Small intestine (tissue), 7 donors: ENCODE measurements around the gene GLIS2. TPM values are rescaled to one million over a fixed set of nuclear protein-coding genes. Genes with fewer than 3 reads are reported as not detected.

ENCODE experiments used
- DNase-seq, 2 donors: peaks; one replicate each; pipeline versions ENCODE4 v3.0.0 to v3.0.0-alpha.2; 2013
- FAIRE-seq: peaks from 2 replicates; lab custom pipeline; 2012; peaks lifted over from hg19 to GRCh38; lab: Jason Lieb, UNC
- H3K27ac ChIP-seq, 3 donors: one replicate each; pipeline ENCODE4 v1.5.1; 2013; ENCODE audit warnings: low read length in 2 of 3, mild to moderate bottlenecking in 2 of 3, control low read depth in 1 of 3, inconsistent platforms in 1 of 3, low read depth in 1 of 3, moderate library complexity in 1 of 3
- H3K27me3 ChIP-seq, 3 donors: one replicate each; pipeline ENCODE4 v1.6.1; 2013; ENCODE audit warnings: low read length in 3 of 3, inconsistent platforms in 1 of 3; ENCODE audit not compliant: control insufficient read depth in 3 of 3, insufficient read depth in 3 of 3
- H3K36me3 ChIP-seq, 3 donors: one replicate each; pipeline ENCODE4 v1.6.1; 2013; ENCODE audit warnings: low read length in 3 of 3, inconsistent platforms in 1 of 3, low read depth in 1 of 3, mild to moderate bottlenecking in 1 of 3, moderate library complexity in 1 of 3; ENCODE audit not compliant: control insufficient read depth in 3 of 3, insufficient read depth in 2 of 3
- H3K4me1 ChIP-seq, 3 donors: one replicate each; pipeline ENCODE4 v1.6.1; 2013; ENCODE audit warnings: low read length in 2 of 3, inconsistent platforms in 1 of 3, low read depth in 1 of 3, mild to moderate bottlenecking in 1 of 3, moderate library complexity in 1 of 3; ENCODE audit not compliant: control insufficient read depth in 3 of 3, insufficient read depth in 2 of 3
- H3K4me3 ChIP-seq, 3 donors: one replicate each; pipeline ENCODE4 v1.5.1; 2013; ENCODE audit warnings: low read length in 3 of 3, control low read depth in 1 of 3, inconsistent platforms in 1 of 3, low read depth in 1 of 3, mild to moderate bottlenecking in 1 of 3, moderate library complexity in 1 of 3
- H3K9me3 ChIP-seq, 2 donors: one replicate each; pipeline ENCODE4 v1.6.1; 2013; ENCODE audit warnings: low read depth in 1 of 2, low read length in 1 of 2; ENCODE audit not compliant: control insufficient read depth in 2 of 2, insufficient read depth in 1 of 2
- WGBS, 3 donors: extraction: QIAGEN DNeasy Blood & Tissue Kit; methylation state at CpG; one replicate each; pipeline ENCODE4 v1.1.7; 2013; 5-methylcytosine and 5-hydroxymethylcytosine counted together
- polyA plus RNA-seq, 4 donors: library from polyadenylated mRNA; stranded (reverse) in 3 of 4; unstranded in 1 of 4; fragments of 200-250 nt in 3 of 4; fragments of 120-200 nt in 1 of 4; gene quantifications; one replicate each; pipeline versions ENCODE4 v1.2.1 to v1.2.3, GENCODE V29; 2013
- donor health status: healthy with polysubstance abuse.
- donor health status: control.
- donor health status: control.
- donor health status: Bipolar disorder and iron deficiency.
- donor health status: healthy.

The GLIS2 gene
- polyA plus RNA-seq, 4 donors, result 0.22 to 14.3 (median 2.3) TPM

DNA sequence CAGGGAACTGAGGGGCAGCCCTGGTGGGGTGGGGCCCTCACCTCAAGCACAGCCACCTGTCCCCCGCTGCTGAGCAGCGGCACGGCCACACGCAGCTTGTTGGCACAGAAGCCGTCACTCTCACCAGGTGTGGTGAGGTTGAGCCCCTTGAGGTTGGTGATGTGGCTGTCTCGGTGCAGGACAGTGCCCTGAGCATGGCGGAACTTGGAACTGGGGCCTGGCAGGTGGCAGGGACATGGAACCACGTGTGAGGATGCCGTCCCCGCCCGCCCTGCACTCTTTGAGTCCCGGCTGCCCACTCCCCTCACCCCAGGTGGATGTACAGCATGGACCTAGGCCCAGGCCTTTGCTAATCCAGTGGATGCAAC is 46.1 kb downstream of the GLIS2 start:
- no peaks in the 10 kb centered on the region for H3K27me3 ChIP-seq
- H3K4me3 ChIP-seq, result no peak overlapping the region
- H3K4me1 ChIP-seq, result peaks cover 0 to 3% (median 0%) of the 10 kb centered on the region in 3 donors
- DNase-seq (no peak), FAIRE-seq (no peak)
- H3K36me3 ChIP-seq, result peaks cover 5 to 95% (median 14%) of the 10 kb centered on the region in 3 donors
- 89 to 94% (median 94%) methylated on average over 12 of the region's 12 CpGs for WGBS, 3 donors
- no peaks in the 10 kb centered on the region for H3K9me3 ChIP-seq
- H3K27ac ChIP-seq, result no peak overlapping the region

DNA sequence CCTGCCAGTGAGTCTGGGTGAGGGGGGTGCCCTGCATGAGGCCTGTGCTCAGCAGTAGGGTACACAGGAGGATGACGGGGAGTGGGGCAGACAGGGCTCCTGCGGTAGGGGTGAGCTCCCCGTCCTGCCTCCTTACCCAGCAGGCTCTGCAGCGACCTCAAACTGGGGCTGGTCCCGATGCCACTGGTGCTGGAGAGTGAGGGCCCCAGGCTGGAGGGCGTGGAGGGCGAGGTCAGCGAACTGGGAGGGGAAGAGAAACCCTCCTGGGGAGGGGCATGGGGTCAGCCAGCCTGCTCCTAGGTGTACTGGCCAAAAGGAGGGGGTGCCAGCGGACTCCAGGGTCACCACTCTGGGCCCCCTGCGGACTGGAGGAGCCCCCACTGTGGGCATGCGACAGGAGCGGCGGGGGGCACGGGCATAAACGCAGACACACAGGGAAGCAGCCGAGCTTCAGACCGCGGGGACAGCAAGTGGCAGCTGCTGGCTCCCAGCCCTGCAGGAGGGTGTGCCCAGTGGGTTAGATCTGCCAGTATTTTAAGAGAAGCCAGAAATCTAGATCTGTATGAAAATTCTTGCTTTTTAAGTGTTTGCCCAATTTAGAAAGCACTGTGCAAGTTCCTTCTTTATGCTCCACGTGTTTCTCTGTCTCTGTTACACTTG is 46.7 kb downstream of the GLIS2 start:
- no peaks in the 10 kb centered on the region for H3K27me3 ChIP-seq
- DNase-seq (no peak), FAIRE-seq (no peak)
- H3K4me1 ChIP-seq, result peaks cover 0 to 3% (median 0%) of the 10 kb centered on the region in 3 donors
- no peaks in the 10 kb centered on the region for H3K9me3 ChIP-seq
- no peak overlapping the region for H3K4me3 ChIP-seq
- no peak overlapping the region for H3K27ac ChIP-seq
- 88 to 89% (median 88%) methylated on average over 18 to 19 of the region's 19 CpGs for WGBS, 3 donors
- H3K36me3 ChIP-seq, result peaks cover 4 to 95% (median 14%) of the 10 kb centered on the region in 3 donors

DNA sequence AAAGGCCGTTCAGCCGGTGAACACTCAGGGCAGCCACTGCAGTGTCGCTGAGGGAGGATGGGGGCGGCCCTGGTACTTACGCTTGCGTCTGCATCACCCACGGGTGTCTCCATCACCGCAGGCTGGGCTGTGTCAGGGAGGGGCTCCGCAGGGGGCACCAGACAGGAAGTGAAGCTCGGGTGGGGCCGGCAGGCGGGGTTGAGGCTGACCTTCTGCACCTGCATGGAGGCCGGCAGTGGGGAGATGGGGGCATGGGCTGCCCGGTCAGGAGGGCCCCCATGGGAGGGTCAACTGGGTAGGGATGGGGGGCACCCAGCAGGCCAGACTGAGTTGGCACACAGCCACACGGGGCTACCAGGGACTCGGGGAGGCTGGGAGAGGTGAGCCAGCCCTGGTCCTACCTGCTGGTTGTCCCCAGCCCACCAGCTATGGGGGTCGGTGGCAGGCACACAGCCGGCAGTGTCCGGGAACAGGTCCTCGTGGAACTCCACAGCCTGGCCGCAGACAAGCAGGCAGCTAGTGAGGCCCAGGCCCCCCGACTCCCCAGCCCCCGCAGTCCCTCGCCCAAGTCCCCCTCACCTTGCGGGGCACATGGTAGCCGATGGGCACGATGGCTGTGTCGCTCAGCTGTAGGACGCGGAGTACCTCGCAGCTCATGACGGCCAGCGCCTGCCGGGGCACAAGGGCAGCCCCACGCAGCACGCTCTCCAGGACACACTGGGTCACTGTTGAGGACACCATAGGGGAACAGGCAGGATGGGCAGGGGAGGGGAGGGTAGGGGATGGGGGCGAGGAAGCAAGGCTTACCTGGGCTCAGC is 48.5 kb downstream of the GLIS2 start:
- H3K9me3 ChIP-seq, result no peaks in the 10 kb centered on the region
- no peaks in the 10 kb centered on the region for H3K27me3 ChIP-seq
- DNase-seq (no peak), FAIRE-seq (no peak)
- H3K36me3 ChIP-seq, result peaks cover 1 to 90% (median 14%) of the 10 kb centered on the region in 3 donors
- WGBS, 3 donors, result 87 to 93% (median 91%) methylated on average over 32 to 37 of the region's 37 CpGs
- peaks cover 0 to under 1% (median 0%) of the 10 kb centered on the region in 3 donors for H3K4me1 ChIP-seq
- no peak overlapping the region for H3K27ac ChIP-seq
- no peak overlapping the region for H3K4me3 ChIP-seq

DNA sequence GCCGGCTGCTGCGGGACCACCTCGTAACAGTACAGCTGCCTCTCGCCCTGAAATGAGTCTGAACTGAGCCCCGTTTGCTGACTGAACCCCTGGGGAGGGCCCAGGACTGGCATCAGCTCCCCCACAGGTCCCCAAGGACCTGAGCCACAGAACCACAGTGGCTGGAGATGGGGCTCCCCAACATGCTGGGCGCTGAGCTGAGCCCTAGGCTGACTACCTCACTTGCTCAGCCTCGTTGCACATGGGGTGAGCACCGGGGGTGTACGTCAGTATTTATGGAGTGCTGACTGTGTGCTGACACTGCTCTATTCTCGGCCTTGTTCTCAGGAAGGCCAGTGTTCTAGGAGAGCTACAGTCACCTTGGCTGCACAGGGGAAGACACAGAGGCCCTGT is 49.1 kb downstream of the GLIS2 start:
- 91 to 99% (median 96%) methylated on average over 9 to 10 of the region's 10 CpGs for WGBS, 3 donors
- H3K27ac ChIP-seq, result no peak overlapping the region
- FAIRE-seq, result no peak
- DNase-seq, result no peak
- no peaks in the 10 kb centered on the region for H3K9me3 ChIP-seq
- H3K4me1 ChIP-seq, result no peaks in the 10 kb centered on the region
- H3K4me3 ChIP-seq, result no peak overlapping the region
- H3K27me3 ChIP-seq, result no peaks in the 10 kb centered on the region
- peaks cover 0 to 91% (median 14%) of the 10 kb centered on the region in 3 donors for H3K36me3 ChIP-seq

DNA sequence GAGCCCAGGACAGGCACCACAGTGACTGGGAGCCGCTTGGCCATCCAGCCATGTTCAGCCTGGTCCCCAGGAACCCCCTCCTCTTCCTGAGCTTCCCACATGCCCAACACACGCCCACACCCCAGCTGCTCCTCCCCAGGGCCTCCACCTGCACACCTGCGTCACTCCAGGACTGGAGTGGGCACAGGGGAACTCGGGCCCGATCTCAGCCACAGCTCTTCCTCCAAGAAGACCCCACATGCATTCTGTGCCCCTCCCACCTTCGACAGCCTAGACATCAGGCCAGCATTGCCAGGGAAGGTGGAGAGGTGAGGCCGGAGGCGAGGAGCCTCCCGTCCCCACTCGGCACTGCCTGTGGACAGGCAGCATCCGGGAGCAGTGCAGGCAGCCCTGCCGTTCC is 49.7 kb downstream of the GLIS2 start:
- no peaks in the 10 kb centered on the region for H3K9me3 ChIP-seq
- 94 to 97% (median 96%) methylated on average over 12 of the region's 12 CpGs for WGBS, 3 donors
- H3K4me3 ChIP-seq, result no peak overlapping the region
- FAIRE-seq, result no peak
- H3K36me3 ChIP-seq, result peaks cover 0 to 87% (median 14%) of the 10 kb centered on the region in 3 donors
- no peak overlapping the region for H3K27ac ChIP-seq
- DNase-seq, result no peak
- H3K27me3 ChIP-seq, result no peaks in the 10 kb centered on the region
- no peaks in the 10 kb centered on the region for H3K4me1 ChIP-seq

DNA sequence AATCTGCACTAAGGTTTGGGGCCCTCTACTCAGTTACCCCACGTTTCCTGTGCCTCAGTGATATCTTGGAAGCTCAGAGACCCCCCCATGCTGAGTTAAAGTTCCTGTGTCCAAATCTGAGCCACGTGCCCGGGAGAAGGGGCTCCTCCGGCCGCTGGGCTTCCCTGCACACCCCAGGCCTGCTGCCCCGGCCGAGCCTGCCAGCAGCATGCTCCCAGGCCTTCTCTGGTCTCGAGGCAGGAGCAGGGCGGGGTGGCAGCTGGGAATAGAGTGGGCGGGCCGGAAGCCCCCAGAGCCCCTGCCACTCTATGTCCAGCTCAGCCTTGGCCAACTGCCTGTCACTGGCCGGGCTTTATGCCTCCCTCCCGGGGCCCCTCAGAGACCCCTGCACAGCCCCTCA is 50.1 kb downstream of the GLIS2 start:
- no peak overlapping the region for H3K27ac ChIP-seq
- FAIRE-seq, result no peak
- H3K4me1 ChIP-seq, result peaks cover 0 to under 1% (median 0%) of the 10 kb centered on the region in 3 donors
- no peaks in the 10 kb centered on the region for H3K9me3 ChIP-seq
- DNase-seq, result no peak
- no peaks in the 10 kb centered on the region for H3K27me3 ChIP-seq
- peaks cover 0 to 83% (median 14%) of the 10 kb centered on the region in 3 donors for H3K36me3 ChIP-seq
- 94 to 96% (median 95%) methylated on average over 10 to 13 of the region's 13 CpGs for WGBS, 3 donors
- no peak overlapping the region for H3K4me3 ChIP-seq

DNA sequence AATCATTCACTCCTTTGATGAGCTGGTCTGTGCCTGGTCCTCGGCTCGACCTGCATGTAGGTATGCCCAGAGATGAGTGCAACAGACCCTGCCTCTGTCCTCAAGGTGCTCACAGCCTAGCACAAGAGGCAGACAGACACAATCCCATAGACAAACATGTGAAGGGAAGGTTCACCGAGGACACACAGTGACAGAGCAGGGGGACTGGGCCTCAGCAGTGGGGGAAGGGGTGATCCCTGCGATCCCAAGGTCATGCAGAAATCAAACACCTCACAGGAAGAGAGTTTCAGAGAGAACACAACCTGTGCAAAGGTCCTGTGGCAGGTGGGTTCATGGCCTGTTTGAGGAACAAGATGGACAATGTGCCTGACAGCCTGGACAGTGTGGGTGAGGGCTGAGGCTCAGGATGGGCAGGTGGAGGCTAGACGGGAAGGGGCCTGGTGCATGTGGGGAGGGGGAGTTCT is 51.6 kb downstream of the GLIS2 start:
- DNase-seq (no peak), FAIRE-seq (no peak)
- Histone ChIP-seq H3K9me3 (no peaks in the 10 kb centered on the region), H3K4me1 (peaks cover 3 to 10% (median 5%) of the 10 kb centered on the region in 3 donors), H3K4me3 (no peak overlapping the region), H3K27me3 (no peaks in the 10 kb centered on the region), H3K27ac (no peak overlapping the region), H3K36me3 (peaks cover 0 to 69% (median 13%) of the 10 kb centered on the region in 3 donors)
- 90 to 96% (median 93%) methylated on average over 5 of the region's 5 CpGs for WGBS, 3 donors

DNA sequence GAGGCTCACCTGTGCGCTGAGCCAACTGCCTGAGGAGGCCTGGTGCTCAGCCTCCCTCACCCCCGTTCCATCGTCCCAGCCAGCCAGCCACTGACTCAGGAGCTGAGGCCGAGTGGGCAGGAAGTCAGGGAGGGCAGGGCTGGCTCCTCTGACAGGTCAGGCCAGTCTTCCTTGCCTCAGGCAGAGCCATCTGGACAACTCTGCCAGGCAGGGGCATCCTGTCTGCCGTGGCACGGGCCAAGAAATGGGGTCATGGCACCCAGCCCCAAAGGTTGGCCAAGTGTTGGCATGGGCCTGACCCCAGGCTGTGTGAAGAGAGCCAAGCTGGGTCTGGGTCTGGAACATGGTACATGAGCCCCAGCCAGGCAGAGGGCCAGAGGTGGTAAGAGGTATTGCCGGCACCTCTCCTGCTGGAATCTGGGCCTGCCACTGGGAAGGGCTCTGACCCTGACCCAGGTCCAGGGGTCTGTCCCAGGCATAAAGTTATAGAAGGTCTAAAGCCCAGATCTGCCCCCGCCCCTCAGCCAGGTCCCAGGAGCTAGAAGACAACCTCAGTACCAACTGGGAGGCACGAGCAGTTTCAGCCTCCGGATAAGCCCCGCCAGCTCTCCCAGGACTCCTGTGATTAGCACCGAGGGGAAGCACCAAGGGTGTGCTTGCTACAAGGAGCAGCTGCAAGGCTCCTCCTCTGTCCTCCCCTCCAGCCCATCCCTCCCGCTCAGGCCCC is 53.3 kb downstream of the GLIS2 start:
- no peak overlapping the region for H3K4me3 ChIP-seq
- WGBS, 3 donors, result 88 to 95% (median 91%) methylated on average over 12 to 13 of the region's 13 CpGs
- no peaks in the 10 kb centered on the region for H3K9me3 ChIP-seq
- peaks cover 4 to 26% (median 5%) of the 10 kb centered on the region in 3 donors for H3K4me1 ChIP-seq
- DNase-seq (no peak), FAIRE-seq (no peak)
- peaks cover 0 to 57% (median 7%) of the 10 kb centered on the region in 3 donors for H3K36me3 ChIP-seq
- no peaks in the 10 kb centered on the region for H3K27me3 ChIP-seq
- H3K27ac ChIP-seq, result peak overlapping the region in 1 of 3 donors; percentile 40
